Measurements from ENCODE around the gene HTR3D.
"Not testable (repeated sequence)": the region's sequence is repeated elsewhere in the genome, so short reads cannot be mapped to it uniquely, and the experiment has no call there.

The HTR3D gene

GRCh38 chr3:184031187-184031792 lies at the start of gene HTR3D:
Gene HTR3D (plus strand): TSS chr3:184031742. CDS start chr3:184031742, 0 bp downstream.
- DNase-seq (ENCODE audit: low read depth), result peak; percentile 10

- DNase-seq (ENCODE audit: low read depth), result no peak
These were observed 49.4 kb upstream of the HTR3D start for GRCh38 chr3:183981990-183982644.

GRCh38 chr3:183984127-183984740 lies 47.3 kb upstream of the HTR3D start:
- DNase-seq (ENCODE audit: low read depth), result peak; percentile 24

GRCh38 chr3:183984749-183985729 lies 46.5 kb upstream of the HTR3D start:
- no peak for DNase-seq (ENCODE audit: low read depth)

GRCh38 chr3:183987000-183987600 lies 44.4 kb upstream of the HTR3D start:
- DNase-seq (ENCODE audit: low read depth), result no peak

- DNase-seq (ENCODE audit: low read depth), result peak; percentile 82
These were observed 43.2 kb upstream of the HTR3D start for GRCh38 chr3:183988216-183988790.

- DNase-seq (ENCODE audit: low read depth), result no peak
These were observed 40.1 kb upstream of the HTR3D start for GRCh38 chr3:183991403-183991802.

- DNase-seq (ENCODE audit: low read depth), result no peak
These were observed 29.8 kb upstream of the HTR3D start for GRCh38 chr3:184001761-184002160.

GRCh38 chr3:184002469-184002868 lies 29.1 kb upstream of the HTR3D start:
- DNase-seq (ENCODE audit: low read depth), result no peak

- DNase-seq (ENCODE audit: low read depth), result peak; percentile 83
These were observed 28.2 kb upstream of the HTR3D start for GRCh38 chr3:184003187-184003967.

GRCh38 chr3:184004476-184004875 lies 27.1 kb upstream of the HTR3D start:
- no peak for DNase-seq (ENCODE audit: low read depth)

- DNase-seq (ENCODE audit: low read depth), result no peak
These were observed 25.5 kb upstream of the HTR3D start for GRCh38 chr3:184005941-184006507.

- not testable (repeated sequence) for DNase-seq (ENCODE audit: low read depth)
These were observed 24.3 kb upstream of the HTR3D start for GRCh38 chr3:184007143-184007813.

- no peak for DNase-seq (ENCODE audit: low read depth)
These were observed 23.4 kb upstream of the HTR3D start for GRCh38 chr3:184008161-184008560.

GRCh38 chr3:184011230-184011876 lies 20.2 kb upstream of the HTR3D start:
- peak; percentile 61 for DNase-seq (ENCODE audit: low read depth)

GRCh38 chr3:184011937-184012889 lies 19.3 kb upstream of the HTR3D start:
- no peak for DNase-seq (ENCODE audit: low read depth)

- peak; percentile 19 for DNase-seq (ENCODE audit: low read depth)
These were observed 16.0 kb upstream of the HTR3D start for GRCh38 chr3:184015381-184016019.

Measured in EH (cell line).